GM08714 (cell line): ENCODE data around the gene SCD5.

ENCODE experiments used
- H3K4me3 ChIP-seq: fragments of 200-500 bp; sonication (Bioruptor generic); 2 replicates; pipeline ENCODE4 v1.5.1; 2014; ENCODE audit warnings: mild to moderate bottlenecking, low read length, inconsistent platforms
- ZNF274 ChIP-seq: IDR thresholded peaks from 2 replicates; pipeline ENCODE4 v1.6.1; 2012; ENCODE audit warnings: mild to moderate bottlenecking, low read depth, low read length

The SCD5 gene

GRCh38 chr4:82744284-82744968 lies 54.2 kb downstream of the SCD5 start:
- TF ChIP-seq ZNF274 = no peak
- H3K4me3 ChIP-seq = no peak overlapping the region

- no peak for TF ChIP-seq ZNF274
- no peak overlapping the region for H3K4me3 ChIP-seq
Measured at GRCh38 chr4:82741188-82741587, 57.4 kb downstream of the SCD5 start.

GRCh38 chr4:82739287-82740190 lies 59.1 kb downstream of the SCD5 start:
- no peak overlapping the region for H3K4me3 ChIP-seq
- TF ChIP-seq ZNF274 = no peak

- no peak overlapping the region for H3K4me3 ChIP-seq
- no peak for TF ChIP-seq ZNF274
Measured at GRCh38 chr4:82737354-82737753, 61.2 kb downstream of the SCD5 start.

GRCh38 chr4:82733636-82734035 lies 65.0 kb downstream of the SCD5 start:
- no peak for TF ChIP-seq ZNF274
- H3K4me3 ChIP-seq = no peak overlapping the region

- no peak for TF ChIP-seq ZNF274
- no peak overlapping the region for H3K4me3 ChIP-seq
Measured at GRCh38 chr4:82728301-82728700, 70.3 kb downstream of the SCD5 start.

GRCh38 chr4:82726596-82726995 lies 72.0 kb downstream of the SCD5 start:
- H3K4me3 ChIP-seq = no peak overlapping the region
- TF ChIP-seq ZNF274 = no peak

- TF ChIP-seq ZNF274 = no peak
- H3K4me3 ChIP-seq = no peak overlapping the region
Measured at GRCh38 chr4:82721819-82722423, 76.7 kb downstream of the SCD5 start.

GRCh38 chr4:82718162-82718940 lies 80.2 kb downstream of the SCD5 start:
- TF ChIP-seq ZNF274 = no peak
- H3K4me3 ChIP-seq = no peak overlapping the region

- no peak for TF ChIP-seq ZNF274
- no peak overlapping the region for H3K4me3 ChIP-seq
Measured at GRCh38 chr4:82715731-82716617, 82.6 kb downstream of the SCD5 start.

- TF ChIP-seq ZNF274 = no peak
- no peak overlapping the region for H3K4me3 ChIP-seq
Measured at GRCh38 chr4:82713856-82714255, 84.7 kb downstream of the SCD5 start.

GRCh38 chr4:82712561-82712960 lies 86.0 kb downstream of the SCD5 start:
- TF ChIP-seq ZNF274 = no peak
- H3K4me3 ChIP-seq = no peak overlapping the region

- TF ChIP-seq ZNF274 = no peak
- H3K4me3 ChIP-seq = no peak overlapping the region
Measured at GRCh38 chr4:82711158-82711785, 87.3 kb downstream of the SCD5 start.
